HG02678 (cell line): ENCODE data around the gene GLB1L3.
A peak's percentile ranks its signal among the peaks of the same experiment; 100 is the strongest.
"Not testable (repeated sequence)": the region's sequence is repeated elsewhere in the genome, so short reads cannot be mapped to it uniquely, and the experiment has no call there.

Experiments
- ATAC-seq: cut with Tn5 transposase; IDR thresholded peaks from one replicate; pipeline ENCODE4 v1.9.1; 2021; ENCODE audit warnings: mild to moderate bottlenecking, moderate library complexity; ENCODE audit not compliant: unreplicated experiment

The GLB1L3 gene

GRCh38 chr11:134272381-134273316 is 3.5 kb upstream of the GLB1L3 start:
- no peak for ATAC-seq

GRCh38 chr11:134273317-134273712 is 2.9 kb upstream of the GLB1L3 start:
- no peak for ATAC-seq

GRCh38 chr11:134275188-134275533 is 1.0 kb upstream of the GLB1L3 start:
- ATAC-seq, result no peak

GRCh38 chr11:134276396-134277182 is 410 bp downstream of the GLB1L3 start:
- ATAC-seq, result peak; percentile 6

GRCh38 chr11:134277183-134278001 is 1.2 kb downstream of the GLB1L3 start:
- ATAC-seq, result no peak

- no peak for ATAC-seq
These were observed 2.2 kb downstream of the GLB1L3 start for GRCh38 chr11:134278356-134278755.

GRCh38 chr11:134281635-134282034 is 5.5 kb downstream of the GLB1L3 start:
- ATAC-seq, result not testable (repeated sequence)

- ATAC-seq, result no peak
These were observed 6.2 kb downstream of the GLB1L3 start for GRCh38 chr11:134282121-134283045.

GRCh38 chr11:134283461-134284230 is 7.5 kb downstream of the GLB1L3 start:
- no peak for ATAC-seq

GRCh38 chr11:134284349-134284748 is 8.2 kb downstream of the GLB1L3 start:
- ATAC-seq, result not testable (repeated sequence)

GRCh38 chr11:134287561-134287960 is 11.4 kb downstream of the GLB1L3 start:
- ATAC-seq, result no peak

- no peak for ATAC-seq
These were observed 12.3 kb downstream of the GLB1L3 start for GRCh38 chr11:134288486-134288885.

- no peak for ATAC-seq
These were observed 13.0 kb downstream of the GLB1L3 start for GRCh38 chr11:134289167-134289566.

- ATAC-seq, result no peak
These were observed 13.6 kb downstream of the GLB1L3 start for GRCh38 chr11:134289789-134290188.

GRCh38 chr11:134290646-134291045 is 14.5 kb downstream of the GLB1L3 start:
- ATAC-seq, result no peak

GRCh38 chr11:134291196-134291595 is 15.0 kb downstream of the GLB1L3 start:
- ATAC-seq, result no peak

- no peak for ATAC-seq
These were observed 16.5 kb downstream of the GLB1L3 start for GRCh38 chr11:134292661-134293060.

- no peak for ATAC-seq
These were observed 17.2 kb downstream of the GLB1L3 start for GRCh38 chr11:134293119-134294113.
